Skeletal muscle satellite cell (primary cell): ENCODE measurements around the gene DLX5.

Source experiments
- H3K27me3 ChIP-seq: 2 replicates; pipeline ENCODE4 v1.7.0; 2013; ENCODE audit warnings: low read length; ENCODE audit not compliant: control insufficient read depth, insufficient read depth
- H3K36me3 ChIP-seq: 2 replicates; pipeline ENCODE4 v1.7.0; 2013; ENCODE audit warnings: mild to moderate bottlenecking, control low read depth, low read length; ENCODE audit not compliant: insufficient read depth
- H3K4me1 ChIP-seq: 2 replicates; pipeline ENCODE4 v1.7.0; 2013; ENCODE audit warnings: low read length; ENCODE audit not compliant: control insufficient read depth, insufficient read depth
- H3K4me2 ChIP-seq: 2 replicates; pipeline ENCODE4 v1.7.0; 2013; ENCODE audit warnings: mild to moderate bottlenecking, low read length
- H3K4me3 ChIP-seq: 2 replicates; pipeline ENCODE4 v1.7.0; 2013; ENCODE audit warnings: low read length
- H3K9ac ChIP-seq: 2 replicates; pipeline ENCODE4 v1.7.0; 2013; ENCODE audit warnings: mild to moderate bottlenecking, low read depth, low read length, moderate library complexity
- H3K9me3 ChIP-seq: replicated peaks from 2 replicates; pipeline ENCODE4 v1.7.0; 2013; ENCODE audit warnings: mild to moderate bottlenecking, control low read depth, low read length

Gene DLX5

DNA sequence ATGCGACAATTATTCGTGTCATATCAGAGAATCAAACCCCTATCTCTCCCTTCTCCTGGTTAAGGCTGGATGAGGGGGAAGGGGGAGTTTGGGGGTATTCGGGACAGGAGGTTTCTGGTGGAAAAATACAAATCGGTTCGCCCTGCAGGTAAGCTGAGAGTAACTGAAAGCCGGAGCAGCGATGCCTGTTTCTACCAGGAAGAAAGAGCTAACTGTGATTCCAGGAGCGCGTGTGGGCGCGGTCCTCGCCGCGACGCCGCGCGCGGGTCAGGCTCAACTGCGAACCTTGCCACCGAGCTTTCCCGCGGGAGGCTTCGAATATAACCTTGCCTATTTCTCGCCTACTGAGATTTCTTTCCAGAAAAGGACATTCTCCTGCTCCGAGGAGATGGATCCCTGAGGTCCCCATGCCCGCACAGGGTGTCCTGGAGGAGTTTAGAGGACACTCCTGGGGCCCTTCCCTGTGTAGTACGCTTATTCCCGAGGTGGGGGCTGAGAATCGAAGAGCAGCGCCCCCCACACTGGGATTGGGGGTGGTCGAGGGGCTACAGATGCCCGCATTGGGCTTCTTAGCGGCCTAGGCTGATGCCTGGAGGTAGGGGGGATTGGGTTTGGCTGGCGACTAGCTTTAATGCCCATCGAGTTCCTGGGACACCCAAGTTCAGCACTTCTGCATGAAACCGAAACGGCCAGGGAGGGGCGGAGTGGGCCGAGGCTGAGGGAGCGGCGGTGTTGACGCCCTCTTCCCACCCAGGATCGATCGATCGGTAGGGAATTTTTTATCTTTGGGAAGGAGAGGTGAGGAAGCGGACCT lies 32.2 kb downstream of the DLX5 start:
- no peaks in the 10 kb centered on the region for H3K9me3 ChIP-seq
- H3K4me1 ChIP-seq, result no peaks in the 10 kb centered on the region
- H3K4me2 ChIP-seq, result no peak overlapping the region
- H3K36me3 ChIP-seq, result no peaks in the 10 kb centered on the region
- no peak overlapping the region for H3K4me3 ChIP-seq
- peaks cover 91% of the 10 kb centered on the region for H3K27me3 ChIP-seq
- H3K9ac ChIP-seq, result no peak overlapping the region

DNA sequence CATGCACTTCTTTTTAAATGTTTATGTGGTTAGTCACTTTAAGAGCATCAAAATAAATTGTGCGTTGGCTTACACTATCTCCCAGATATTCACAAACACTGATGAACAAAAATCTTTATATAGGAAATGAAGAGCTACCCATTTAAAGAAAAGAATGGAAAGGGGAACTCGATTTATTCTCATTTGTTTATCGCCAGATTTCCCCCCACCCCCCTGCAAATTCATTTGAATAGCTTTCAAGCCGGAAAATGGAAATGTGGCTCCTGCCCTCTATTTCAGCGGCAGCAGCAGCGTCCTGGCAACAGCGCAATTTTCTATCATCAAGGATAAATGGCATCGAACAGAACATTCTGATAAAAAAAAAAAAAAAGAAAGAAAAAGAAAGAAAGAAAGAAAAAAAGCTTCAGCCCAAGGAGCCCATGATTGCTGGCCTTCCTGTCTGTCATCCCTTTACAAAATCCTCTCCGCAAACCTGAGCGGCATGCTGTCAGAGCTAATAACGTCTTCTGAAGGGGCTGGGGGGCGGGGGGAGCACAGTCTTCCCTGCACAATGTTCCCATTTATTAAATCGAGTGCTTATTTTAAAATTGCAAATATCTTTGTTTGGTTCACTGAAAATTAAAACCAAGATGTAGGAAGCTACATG lies 33.0 kb downstream of the DLX5 start:
- Histone ChIP-seq H3K4me2 (no peak overlapping the region), H3K27me3 (peaks cover 88% of the 10 kb centered on the region), H3K36me3 (no peaks in the 10 kb centered on the region), H3K4me3 (no peak overlapping the region), H3K4me1 (no peaks in the 10 kb centered on the region), H3K9ac (no peak overlapping the region), H3K9me3 (no peaks in the 10 kb centered on the region)

DNA sequence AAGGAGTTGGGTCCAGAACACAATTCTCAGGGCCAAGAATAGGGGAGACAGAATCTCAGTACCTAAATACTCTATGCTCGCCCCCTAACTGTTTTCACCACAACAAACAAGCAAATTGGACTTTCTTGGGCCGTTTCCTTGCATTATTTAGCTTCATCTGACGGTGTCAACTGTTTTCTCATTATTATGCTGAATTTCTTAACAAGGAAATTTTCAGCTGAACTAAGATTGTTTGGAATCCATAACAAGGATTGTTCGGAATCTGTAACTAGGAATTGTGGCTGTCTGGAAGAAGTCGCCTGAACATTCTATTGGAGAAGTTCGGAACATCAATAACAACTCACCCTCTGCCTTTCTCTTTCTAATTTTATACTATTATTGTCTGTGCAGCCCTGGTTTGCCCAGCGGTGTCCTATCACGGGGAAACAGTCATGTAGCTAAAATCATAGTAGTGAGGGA lies 34.7 kb downstream of the DLX5 start:
- no peak overlapping the region for H3K9ac ChIP-seq
- no peak overlapping the region for H3K4me3 ChIP-seq
- H3K4me1 ChIP-seq, result no peaks in the 10 kb centered on the region
- H3K4me2 ChIP-seq, result no peak overlapping the region
- H3K9me3 ChIP-seq, result no peaks in the 10 kb centered on the region
- no peaks in the 10 kb centered on the region for H3K36me3 ChIP-seq
- peaks cover 82% of the 10 kb centered on the region for H3K27me3 ChIP-seq

DNA sequence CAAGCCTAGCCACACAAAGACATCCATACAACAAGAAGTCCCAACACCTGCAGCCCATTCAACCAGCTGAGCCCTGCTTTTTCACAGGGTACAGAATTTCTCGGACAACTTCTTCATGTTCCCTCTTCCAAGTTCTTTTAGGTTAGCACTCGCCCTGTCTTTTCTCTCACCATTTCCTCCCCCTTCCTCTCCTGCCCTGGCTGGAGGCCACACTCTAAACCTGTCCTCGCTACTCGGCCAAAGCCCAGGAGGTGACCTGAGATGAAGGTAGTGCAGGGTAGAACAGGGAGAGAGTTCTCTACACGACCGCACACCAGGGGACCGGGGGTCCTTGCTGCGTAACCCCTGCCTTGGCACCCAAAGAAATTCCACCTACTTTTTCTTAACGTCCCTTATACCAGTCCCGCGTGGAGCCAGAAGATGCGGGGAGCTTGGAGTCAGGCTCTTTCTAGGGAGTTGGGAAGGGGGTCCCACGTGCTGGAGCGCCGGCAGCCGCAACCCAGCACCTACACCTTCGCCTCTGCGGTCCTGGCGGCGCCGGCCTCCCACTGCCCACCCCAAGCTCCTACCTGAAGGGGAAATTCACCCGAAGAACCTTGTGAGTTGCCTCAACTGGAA lies 35.3 kb downstream of the DLX5 start:
- no peak overlapping the region for H3K9ac ChIP-seq
- no peak overlapping the region for H3K4me3 ChIP-seq
- no peaks in the 10 kb centered on the region for H3K9me3 ChIP-seq
- no peak overlapping the region for H3K4me2 ChIP-seq
- H3K36me3 ChIP-seq, result no peaks in the 10 kb centered on the region
- H3K4me1 ChIP-seq, result no peaks in the 10 kb centered on the region
- peaks cover 77% of the 10 kb centered on the region for H3K27me3 ChIP-seq

DNA sequence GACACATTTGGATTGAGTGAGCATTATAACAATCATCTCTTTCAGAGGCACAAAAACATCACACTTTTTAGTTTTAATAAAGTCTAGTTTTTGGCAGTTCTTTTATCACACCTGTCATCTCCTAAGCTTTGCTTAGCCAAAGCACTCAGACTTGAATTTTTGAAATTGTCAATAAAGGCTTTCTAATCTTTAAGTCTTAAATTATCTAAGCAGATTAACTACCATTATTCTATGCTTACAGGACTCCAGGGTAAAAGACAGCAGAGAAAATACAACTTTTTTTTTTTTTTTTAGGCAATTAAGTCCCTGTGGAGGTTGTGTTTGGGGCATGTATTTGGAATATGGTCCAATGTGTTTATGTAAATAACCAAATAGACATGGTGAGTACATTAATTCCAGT lies 36.9 kb downstream of the DLX5 start:
- Histone ChIP-seq H3K27me3 (peaks cover 64% of the 10 kb centered on the region), H3K4me2 (no peak overlapping the region), H3K36me3 (no peaks in the 10 kb centered on the region), H3K4me1 (no peaks in the 10 kb centered on the region), H3K9ac (no peak overlapping the region), H3K4me3 (no peak overlapping the region), H3K9me3 (no peaks in the 10 kb centered on the region)

DNA sequence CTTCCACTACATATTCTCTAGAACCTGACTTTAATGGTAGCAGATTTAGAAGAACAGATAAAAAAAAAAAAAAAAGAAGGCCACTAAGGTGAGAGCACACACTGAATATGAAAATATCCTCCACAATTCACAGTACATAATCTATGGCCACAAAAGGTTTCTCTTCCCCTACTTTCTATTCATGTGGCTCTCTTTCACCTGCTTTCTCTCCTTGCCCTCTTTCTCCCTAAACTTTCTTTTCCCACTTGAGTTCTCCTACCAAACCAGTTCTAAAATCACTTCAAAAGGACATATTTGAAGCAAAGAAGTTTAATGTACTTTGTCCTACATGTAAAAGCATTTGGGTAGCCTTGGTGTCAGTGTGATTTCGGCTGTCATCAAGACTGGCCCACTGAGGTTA lies 37.7 kb downstream of the DLX5 start:
- H3K27me3 ChIP-seq, result peaks cover 55% of the 10 kb centered on the region
- no peaks in the 10 kb centered on the region for H3K36me3 ChIP-seq
- no peaks in the 10 kb centered on the region for H3K4me1 ChIP-seq
- H3K4me2 ChIP-seq, result no peak overlapping the region
- H3K4me3 ChIP-seq, result no peak overlapping the region
- no peak overlapping the region for H3K9ac ChIP-seq
- no peaks in the 10 kb centered on the region for H3K9me3 ChIP-seq

DNA sequence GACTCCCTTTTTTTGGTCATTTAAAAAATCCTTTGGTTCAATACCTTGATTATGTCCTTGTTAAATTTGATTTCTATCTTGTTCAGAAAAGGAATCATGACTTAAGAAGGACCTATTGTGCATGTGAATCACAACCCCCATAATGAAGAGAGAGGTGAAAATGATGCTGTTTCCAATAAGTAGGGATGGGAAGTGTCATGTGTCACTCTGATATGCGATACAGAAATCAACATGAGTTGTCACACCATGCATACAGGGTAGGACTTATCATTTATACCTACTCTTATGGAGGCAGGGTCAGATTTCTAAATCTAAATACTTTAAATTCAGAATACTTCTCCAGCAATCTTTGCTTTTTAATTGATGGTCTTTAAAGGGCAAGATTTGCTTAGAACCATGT lies 38.6 kb downstream of the DLX5 start:
- Histone ChIP-seq H3K9ac (no peak overlapping the region), H3K36me3 (no peaks in the 10 kb centered on the region), H3K4me2 (no peak overlapping the region), H3K4me1 (no peaks in the 10 kb centered on the region), H3K27me3 (peaks cover 47% of the 10 kb centered on the region), H3K4me3 (no peak overlapping the region), H3K9me3 (no peaks in the 10 kb centered on the region)

DNA sequence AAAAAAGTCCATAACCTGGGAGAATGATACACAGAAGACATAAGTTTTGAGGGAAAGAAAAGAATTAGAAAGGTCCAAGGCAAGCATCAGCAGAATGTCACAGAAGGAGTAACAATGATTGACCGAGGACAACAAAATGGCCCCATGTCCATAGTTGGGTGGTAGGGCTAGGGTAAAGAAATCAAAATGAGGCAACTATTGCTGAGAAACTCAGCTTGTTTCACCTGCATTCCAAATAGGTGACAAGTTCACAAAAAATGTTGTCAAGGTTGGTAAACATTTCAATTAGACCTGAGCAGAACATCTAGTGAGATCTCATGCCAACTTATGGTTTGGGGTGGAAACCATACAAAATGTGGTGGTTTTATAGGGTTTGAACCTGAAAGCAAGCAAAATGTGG lies 42.0 kb downstream of the DLX5 start:
- Histone ChIP-seq H3K36me3 (no peaks in the 10 kb centered on the region), H3K9me3 (no peaks in the 10 kb centered on the region), H3K27me3 (peaks cover 19% of the 10 kb centered on the region), H3K4me2 (no peak overlapping the region), H3K4me1 (no peaks in the 10 kb centered on the region), H3K9ac (no peak overlapping the region), H3K4me3 (no peak overlapping the region)

DNA sequence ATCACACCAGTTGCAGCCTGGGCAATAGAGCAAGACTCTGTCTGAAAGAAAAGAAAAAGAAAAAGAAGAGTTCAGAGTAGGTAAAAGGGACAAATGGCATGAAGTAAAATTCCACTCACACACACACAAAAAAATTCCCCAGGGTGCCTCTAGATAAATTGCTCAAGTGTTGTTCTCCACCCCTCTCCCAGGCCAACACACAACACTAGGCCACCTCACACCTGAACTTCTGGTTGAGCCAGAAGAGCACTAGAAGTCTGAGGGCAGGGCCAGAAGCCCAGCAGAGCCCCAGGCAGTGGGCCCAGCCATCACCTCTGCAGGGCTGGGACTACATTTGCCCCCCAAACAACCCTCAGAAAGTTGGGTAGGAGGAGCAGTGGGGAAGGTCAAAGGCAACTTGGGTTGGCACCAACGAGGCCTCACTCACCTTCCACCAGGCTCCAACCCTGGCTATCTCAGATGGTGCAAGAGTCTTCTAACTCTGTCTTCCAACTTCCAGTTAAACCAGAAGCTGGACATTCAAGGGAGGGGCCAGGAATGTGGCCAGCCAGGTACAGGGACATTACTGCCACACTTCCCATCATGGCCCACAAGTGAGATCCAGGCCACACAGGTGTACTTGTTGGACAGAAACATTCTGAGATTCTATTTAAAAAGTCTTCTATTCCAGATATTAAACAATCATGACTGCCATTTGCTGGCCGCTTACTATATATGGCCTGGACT lies 44.9 kb downstream of the DLX5 start:
- H3K36me3 ChIP-seq, result no peaks in the 10 kb centered on the region
- H3K27me3 ChIP-seq, result peaks cover 6% of the 10 kb centered on the region
- H3K4me3 ChIP-seq, result no peak overlapping the region
- H3K4me1 ChIP-seq, result no peaks in the 10 kb centered on the region
- H3K9me3 ChIP-seq, result no peaks in the 10 kb centered on the region
- no peak overlapping the region for H3K9ac ChIP-seq
- H3K4me2 ChIP-seq, result no peak overlapping the region

DNA sequence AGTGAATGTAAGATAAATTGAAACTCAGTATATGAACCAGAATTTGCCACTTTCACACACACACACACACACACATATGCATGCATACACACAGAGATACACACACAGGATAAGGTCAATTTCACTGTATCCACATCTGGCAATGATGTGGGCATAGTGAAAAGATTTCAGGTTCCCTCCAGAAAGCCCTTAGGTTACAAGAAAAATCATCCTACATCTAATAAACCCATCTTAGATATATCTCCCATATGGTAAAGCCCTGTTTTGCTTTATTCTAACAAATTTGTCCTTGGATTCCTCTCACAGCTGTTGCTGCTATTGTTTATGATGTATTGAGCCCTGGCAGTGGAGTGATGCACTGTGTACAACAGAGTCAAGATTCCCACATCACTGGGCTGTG lies 47.2 kb downstream of the DLX5 start:
- H3K27me3 ChIP-seq, result peaks cover 3% of the 10 kb centered on the region
- no peak overlapping the region for H3K4me3 ChIP-seq
- H3K4me2 ChIP-seq, result no peak overlapping the region
- H3K9me3 ChIP-seq, result no peaks in the 10 kb centered on the region
- no peaks in the 10 kb centered on the region for H3K36me3 ChIP-seq
- no peak overlapping the region for H3K9ac ChIP-seq
- peaks cover 9% of the 10 kb centered on the region for H3K4me1 ChIP-seq

DNA sequence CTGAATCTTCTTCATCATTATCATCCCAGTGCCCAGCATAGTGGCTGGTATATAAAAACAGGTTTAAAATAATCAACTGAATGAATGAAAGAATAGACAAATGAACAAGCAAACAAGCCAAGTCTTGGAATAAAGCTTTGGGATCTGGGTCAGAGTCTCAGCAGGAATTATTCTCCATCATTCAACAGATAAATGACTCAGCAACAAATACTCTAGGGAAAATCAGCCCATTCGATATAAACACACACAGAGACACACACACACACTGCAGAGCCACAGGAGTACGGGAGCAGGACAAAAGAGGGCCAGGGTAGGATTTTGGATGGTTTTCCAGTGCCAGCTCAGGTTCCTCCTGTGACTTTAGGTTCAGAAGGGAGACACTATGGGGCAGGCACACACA lies 48.5 kb downstream of the DLX5 start:
- no peaks in the 10 kb centered on the region for H3K9me3 ChIP-seq
- peaks cover 9% of the 10 kb centered on the region for H3K4me1 ChIP-seq
- no peak overlapping the region for H3K4me3 ChIP-seq
- peaks cover 3% of the 10 kb centered on the region for H3K27me3 ChIP-seq
- H3K4me2 ChIP-seq, result no peak overlapping the region
- no peaks in the 10 kb centered on the region for H3K36me3 ChIP-seq
- no peak overlapping the region for H3K9ac ChIP-seq
